SK-N-MC (cell line): ENCODE data around the gene TMEM270.

Source experiments
- EZH2 ChIP-seq: fragments of 200-600 bp; sonication (generic); IDR thresholded peaks from one replicate; pipeline ENCODE4 v1.6.1; 2017; ENCODE audit warnings: antibody characterized with exemption
- POLR2AphosphoS5 ChIP-seq: IDR thresholded peaks from 2 replicates; pipeline ENCODE4 v1.6.1; 2012; ENCODE audit warnings: mild to moderate bottlenecking, low read depth, low read length, borderline replicate concordance

GRCh38 chr7:73894733-73895551 lies 34.0 kb downstream of the TMEM270 start:
- TF ChIP-seq POLR2AphosphoS5 (no peak), EZH2 (no peak)
